ENCODE measurements around the gene FSD1L. TPM values are rescaled to one million over a fixed set of nuclear protein-coding genes. Genes with fewer than 3 reads are reported as not detected.

The FSD1L gene
- total and polyA plus RNA-seq, 2 experiments from 2014 or later, result 5.2 to 7.1 TPM

GRCh38 chr9:105426657-105427056, 21.2 kb upstream of the FSD1L start (continued):
- TF ChIP-seq ZNF462 (CRISPR knock-in tag; IDR thresholded peaks at IDR 0.05), result no peak
- no peak for TF ChIP-seq POLR2AphosphoS5 (IDR thresholded peaks at IDR 0.05; ENCODE audit: low read depth)
- no peak for TF ChIP-seq STAT1 (IDR thresholded peaks at IDR 0.05; ENCODE audit: unreplicated experiment)
- TF ChIP-seq ZNF331 (CRISPR knock-in tag; IDR thresholded peaks at IDR 0.05; ENCODE audit: low read depth), result no peak

GRCh38 chr9:105431424-105432246, 16.2 kb upstream of the FSD1L start:
- Mint-ChIP-seq H3K27ac (no peak overlapping the region), H3K27me3 (ENCODE audit: insufficient read depth, low read depth, poor library complexity) (peaks cover 2% of the 10 kb centered on the region), H3K9me3 (no peaks in the 10 kb centered on the region), H3K36me3 (ENCODE audit: low read depth) (no peaks in the 10 kb centered on the region), H3K4me1 (peaks cover 3% of the 10 kb centered on the region; the same call in 1 of the 3 replicates), H3K4me3 (no peak overlapping the region)
- H3K27ac ChIP-seq (ENCODE audit: low read depth), result no peak overlapping the region
- H3K4me1 ChIP-seq (ENCODE audit: insufficient read depth), result no peaks in the 10 kb centered on the region
- H3K79me2 ChIP-seq (replicated peaks; ENCODE audit: insufficient read depth), result no peaks in the 10 kb centered on the region
- no peaks in the 10 kb centered on the region for H3K27me3 ChIP-seq (ENCODE audit: insufficient read depth)
- no peaks in the 10 kb centered on the region for H3K36me3 ChIP-seq (ENCODE audit: insufficient read depth)
- no peak for ATAC-seq
- DNase-seq (ENCODE audit: low spot score), result no peak
- no peaks in the 10 kb centered on the region for H4K20me1 ChIP-seq (replicated peaks; ENCODE audit: insufficient read depth)
- no peaks in the 10 kb centered on the region for H3K9me2 ChIP-seq (ENCODE audit: insufficient read depth)
- H3K4me3 ChIP-seq, result no peak overlapping the region
- H2AFZ ChIP-seq, result no peak overlapping the region
- H3K4me2 ChIP-seq, result no peak overlapping the region
- no peaks in the 10 kb centered on the region for H3F3A ChIP-seq (replicated peaks; ENCODE audit: low read depth)
- TF ChIP-seq EZH2phosphoT487 (IDR thresholded peaks at IDR 0.05; ENCODE audit: unreplicated experiment) (no peak), NANOG (IDR thresholded peaks at IDR 0.05; ENCODE audit: borderline replicate concordance) (no peak), STAT1 (IDR thresholded peaks at IDR 0.05; ENCODE audit: unreplicated experiment) (no peak), ZNF331 (CRISPR knock-in tag; IDR thresholded peaks at IDR 0.05; ENCODE audit: low read depth) (no peak), JUNB (IDR thresholded peaks at IDR 0.05; ENCODE audit: unreplicated experiment) (no peak), ZNF114 (CRISPR knock-in tag; IDR thresholded peaks at IDR 0.05) (no peak), CREB1 (CRISPR knock-in tag; IDR thresholded peaks at IDR 0.05; ENCODE audit: low read depth) (no peak), CTCF (conservative IDR thresholded peaks at IDR 0.05; ENCODE audit: low read depth in 2 of 2) (no peak), REST (IDR thresholded peaks at IDR 0.05; ENCODE audit: unreplicated experiment) (no peak), EZH2 (IDR thresholded peaks at IDR 0.05; ENCODE audit: low read depth, unreplicated experiment) (no peak)
